Skin of body (tissue), 2 donors: ENCODE results near the gene ZNF280A. TPM values are rescaled to one million over a fixed set of nuclear protein-coding genes. Genes with fewer than 3 reads are reported as not detected.

Experiments
- DNase-seq: peaks from one replicate; lab custom pipeline; 2025; lab: John Stamatoyannopoulos, UW
- total RNA-seq: library from RNA; depleted of rRNA; stranded (reverse); fragments of >200 nt; gene quantifications from one replicate; pipeline ENCODE4 v1.2.3, GENCODE V29; 2014

ZNF280A gene, protein sequence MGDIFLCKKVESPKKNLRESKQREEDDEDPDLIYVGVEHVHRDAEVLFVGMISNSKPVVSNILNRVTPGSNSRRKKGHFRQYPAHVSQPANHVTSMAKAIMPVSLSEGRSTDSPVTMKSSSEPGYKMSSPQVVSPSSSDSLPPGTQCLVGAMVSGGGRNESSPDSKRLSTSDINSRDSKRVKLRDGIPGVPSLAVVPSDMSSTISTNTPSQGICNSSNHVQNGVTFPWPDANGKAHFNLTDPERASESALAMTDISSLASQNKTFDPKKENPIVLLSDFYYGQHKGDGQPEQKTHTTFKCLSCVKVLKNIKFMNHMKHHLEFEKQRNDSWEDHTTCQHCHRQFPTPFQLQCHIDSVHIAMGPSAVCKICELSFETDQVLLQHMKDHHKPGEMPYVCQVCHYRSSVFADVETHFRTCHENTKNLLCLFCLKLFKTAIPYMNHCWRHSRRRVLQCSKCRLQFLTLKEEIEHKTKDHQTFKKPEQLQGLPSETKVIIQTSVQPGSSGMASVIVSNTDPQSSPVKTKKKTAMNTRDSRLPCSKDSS
- total RNA-seq, result not detected

DNA sequence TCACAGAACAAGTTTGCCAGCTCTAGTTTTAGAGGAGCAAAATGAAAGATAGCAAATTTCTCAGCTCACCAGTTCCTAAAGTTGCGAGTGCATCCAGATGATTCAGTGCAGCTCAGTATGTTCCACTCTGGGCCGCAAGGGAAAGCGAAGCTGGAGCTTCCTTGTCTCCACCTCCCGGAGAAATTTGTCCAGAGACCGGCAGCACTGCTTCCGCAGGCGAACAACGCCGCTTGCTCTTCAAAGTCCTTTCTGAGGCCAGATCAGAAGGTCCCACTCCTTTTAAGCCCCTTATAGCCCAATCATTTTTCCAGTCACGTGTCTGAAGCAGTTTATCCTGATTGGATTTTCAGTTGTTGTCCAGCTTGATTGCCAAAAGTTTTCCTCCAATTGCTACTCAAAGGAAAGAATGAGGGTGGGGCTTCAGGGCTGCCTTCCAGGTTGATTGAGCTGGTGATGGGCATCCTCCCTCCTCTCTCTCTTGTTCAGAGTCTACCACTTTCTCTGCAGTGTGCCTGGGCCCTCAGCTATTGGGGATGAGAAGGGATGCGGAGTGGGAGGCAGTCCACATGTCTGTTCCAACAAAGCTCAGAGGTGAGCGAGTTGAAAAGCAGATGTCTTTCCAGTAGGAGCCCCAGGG is at the start of gene ZNF280A:
Gene ZNF280A (minus strand): TSS at position 251 of the 637 bp plus-strand sequence. CDS start 4,640 bp downstream, outside the sequence.
- no peak for DNase-seq

- no peak for DNase-seq
Observed at GRCh38 chr22:22569218-22569617, 49.1 kb upstream of the ZNF280A start.

GRCh38 chr22:22565981-22566380 is 45.9 kb upstream of the ZNF280A start:
- DNase-seq, result no peak

DNA sequence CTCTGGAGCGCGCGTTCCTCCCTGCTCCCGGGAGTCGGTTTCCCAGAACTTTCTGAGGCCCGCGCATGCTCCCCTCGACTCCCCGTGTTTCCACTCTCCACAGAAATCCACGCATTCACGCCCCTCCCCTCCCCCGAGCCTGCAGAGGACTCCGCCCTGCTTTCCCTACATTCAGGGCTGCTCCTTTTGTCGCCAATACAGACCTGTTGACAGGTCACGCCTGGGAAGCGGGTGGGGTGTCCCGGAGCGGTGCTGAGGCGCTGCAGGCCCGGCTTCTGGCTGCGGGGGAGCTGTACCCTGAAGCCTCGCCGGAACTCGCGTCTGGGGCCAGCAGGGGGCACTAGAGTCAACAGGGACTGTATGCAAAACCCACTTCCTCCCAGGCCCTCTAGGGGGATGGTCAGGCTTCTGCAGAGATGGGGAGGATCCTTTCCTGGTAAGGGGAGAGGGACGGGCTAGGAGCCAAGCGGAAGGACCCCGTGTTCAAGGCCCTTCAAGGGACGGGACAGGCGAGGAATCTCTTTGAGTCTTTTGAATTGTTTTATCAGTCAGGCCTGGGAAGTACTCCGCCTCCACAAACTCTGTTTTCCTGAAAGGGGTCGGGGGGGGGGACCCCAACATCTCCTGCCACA is 39.0 kb upstream of the ZNF280A start, which contains the start of gene PRAME:
Gene PRAME (minus strand): TSS at position 294 of the 632 bp plus-strand sequence. CDS start 2,433 bp downstream, outside the sequence.
- DNase-seq, result no peak

- no peak for DNase-seq
Observed at GRCh38 chr22:22558071-22558971, 38.3 kb upstream of the ZNF280A start.

DNA sequence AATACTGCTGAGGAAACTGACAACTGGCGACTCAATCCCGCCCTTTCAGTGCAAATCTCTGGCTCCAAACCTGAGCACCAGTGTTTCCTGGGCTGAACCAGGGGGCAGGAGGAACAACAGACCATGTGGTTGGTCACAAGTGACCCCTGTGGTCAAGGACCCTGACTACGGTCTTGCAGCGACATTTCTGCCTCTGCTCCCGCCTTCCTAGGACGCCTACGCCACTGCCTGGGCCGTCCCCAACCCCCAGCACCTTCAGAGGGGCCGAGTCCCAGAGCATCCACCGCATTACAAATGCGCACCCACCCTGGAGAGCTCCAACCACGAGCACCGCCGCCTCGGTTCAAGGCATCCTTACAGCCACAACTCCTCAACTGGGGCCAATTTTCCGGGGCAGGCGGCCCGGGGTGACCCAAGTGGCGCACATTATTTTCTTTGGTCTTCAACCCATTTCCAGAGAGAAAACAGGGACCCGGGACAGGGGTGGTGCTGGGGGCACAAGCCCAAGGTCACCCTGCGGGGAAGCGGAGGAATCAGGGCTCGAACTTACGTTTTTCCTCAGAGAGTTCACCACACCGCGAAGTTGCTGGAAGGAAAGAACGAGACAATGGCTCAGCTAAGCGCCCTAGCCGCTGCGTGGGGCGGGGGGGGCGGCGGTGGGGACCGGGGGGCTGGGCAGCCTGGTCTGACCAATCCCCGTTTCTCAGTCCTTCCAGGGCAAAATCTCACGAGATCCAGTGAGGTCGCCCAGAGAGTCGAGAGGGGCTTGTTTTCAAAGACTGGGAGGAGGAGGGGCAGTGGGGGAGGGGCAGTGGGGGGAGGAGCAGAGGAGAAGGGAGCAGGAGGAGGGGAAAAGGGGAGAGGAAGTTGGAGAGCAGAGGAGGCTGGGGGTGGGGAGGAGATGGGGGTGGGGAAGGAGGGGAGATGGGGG is 37.2 kb upstream of the ZNF280A start:
- DNase-seq, result no peak

DNA sequence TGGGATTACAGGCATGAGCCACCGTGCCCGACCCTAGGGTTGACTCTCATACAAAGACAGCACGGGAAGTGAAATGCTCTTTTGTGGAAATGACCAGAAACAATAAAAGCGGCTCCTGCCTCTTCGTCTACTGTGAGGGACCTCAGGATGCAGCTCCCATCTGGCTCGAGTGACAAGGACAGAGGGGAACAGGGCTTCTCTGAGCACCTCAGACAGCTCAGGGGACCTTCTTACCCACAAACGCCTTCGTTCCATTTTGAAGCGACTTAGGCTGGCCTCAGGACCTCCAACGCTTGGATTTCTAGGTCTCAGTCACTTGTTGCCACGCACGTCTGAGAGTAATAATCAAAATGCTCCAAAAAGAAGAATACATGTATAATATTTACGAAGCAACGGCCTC is 36.5 kb upstream of the ZNF280A start:
- no peak for DNase-seq

DNA sequence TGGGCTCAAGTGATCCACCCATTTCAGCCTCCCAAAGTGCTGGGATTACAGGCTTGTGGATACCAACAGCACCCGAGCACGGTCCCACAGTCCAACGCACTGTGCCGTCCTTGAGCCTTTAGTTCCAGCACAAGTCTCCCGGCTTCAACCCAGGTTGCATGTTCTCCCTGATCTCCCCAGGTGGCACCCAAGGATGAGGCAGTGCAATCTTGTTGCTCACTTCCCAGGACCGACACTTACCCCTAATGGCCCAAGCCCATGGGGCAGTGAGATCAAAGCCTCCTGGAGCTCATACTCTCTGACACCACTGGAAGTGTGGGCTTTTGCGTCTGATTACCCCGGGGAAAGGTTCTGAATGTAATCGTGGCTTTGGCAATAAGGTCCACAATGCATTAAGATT is 35.5 kb upstream of the ZNF280A start:
- DNase-seq, result no peak

DNA sequence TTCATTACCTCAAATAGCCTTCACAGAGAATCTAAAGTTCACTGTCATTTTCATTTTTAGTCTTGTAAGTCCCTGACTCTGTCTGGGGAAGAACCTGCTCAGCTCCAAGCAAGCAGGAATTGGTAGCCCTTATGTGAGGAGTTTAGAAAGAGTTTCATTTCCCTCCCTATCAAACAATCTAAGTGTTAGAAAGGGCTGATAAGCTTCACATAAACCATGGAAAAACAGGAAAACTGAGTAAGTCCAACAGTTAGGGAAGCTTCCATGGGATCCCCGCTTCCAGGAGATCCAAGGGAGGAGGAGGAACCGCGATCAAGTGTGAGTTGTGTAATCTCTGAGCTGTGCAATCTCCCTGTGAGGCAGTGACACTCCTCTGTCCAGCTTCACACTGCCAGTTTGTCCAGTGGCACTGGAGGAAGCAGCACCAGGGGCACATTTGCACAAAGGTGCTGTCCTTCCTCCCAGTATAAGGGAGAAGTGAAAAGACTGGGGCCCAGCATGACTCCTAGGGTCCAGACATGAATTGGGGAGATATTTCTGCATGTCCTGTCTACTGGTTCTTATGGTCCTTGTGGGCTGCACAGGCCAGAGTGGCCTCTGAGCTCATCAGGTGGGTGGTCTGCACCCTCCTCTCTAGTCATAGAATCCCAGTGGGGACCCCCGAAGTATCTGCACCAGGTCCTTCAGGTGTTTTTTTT is 34.7 kb upstream of the ZNF280A start:
- DNase-seq, result no peak

- DNase-seq, result no peak
Observed at GRCh38 chr22:22553735-22554586, 33.9 kb upstream of the ZNF280A start.

DNA sequence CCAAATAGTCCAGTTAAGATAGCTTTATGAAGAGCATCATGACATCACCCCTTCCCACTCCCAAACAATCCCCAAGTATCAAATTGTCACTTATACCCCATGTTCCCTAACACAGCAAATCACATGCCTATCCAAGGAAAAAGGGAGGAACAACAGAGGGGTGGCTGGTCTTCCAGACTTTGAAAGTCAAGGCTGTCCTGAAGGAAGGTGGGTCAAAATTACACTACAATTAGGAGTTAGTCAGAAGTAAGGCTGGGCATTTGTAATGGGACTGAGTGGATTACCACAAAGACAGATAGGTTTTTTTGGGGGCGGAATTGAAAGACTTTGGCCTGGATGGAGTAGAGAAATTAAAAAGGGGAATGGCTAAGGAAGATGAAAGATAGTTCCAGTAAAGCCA is 33.1 kb upstream of the ZNF280A start:
- no peak for DNase-seq

GRCh38 chr22:22552630-22553029 is 32.6 kb upstream of the ZNF280A start:
- no peak for DNase-seq

GRCh38 chr22:22550789-22551434 is 30.8 kb upstream of the ZNF280A start:
- DNase-seq, result no peak

GRCh38 chr22:22548910-22549309 is 28.8 kb upstream of the ZNF280A start:
- no peak for DNase-seq

DNA sequence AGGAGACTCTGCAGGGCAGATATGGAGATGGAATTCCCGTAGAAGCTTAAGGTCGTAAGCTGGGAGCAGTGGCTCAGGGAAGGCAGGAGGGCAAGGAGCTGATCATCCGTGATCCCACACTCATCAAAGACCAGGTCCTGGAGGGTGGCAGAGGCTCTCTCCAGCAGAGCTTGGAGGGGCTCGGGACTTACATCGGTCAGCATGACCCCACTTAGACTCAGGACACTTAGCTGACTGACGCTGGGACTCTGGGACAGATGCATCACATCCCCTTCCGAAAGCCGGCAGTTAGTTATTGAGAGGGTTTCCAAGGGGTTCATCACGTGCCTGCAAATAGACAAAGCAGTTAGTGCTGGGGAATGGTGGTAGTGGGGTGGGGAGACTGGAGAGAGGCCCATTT is 28.2 kb upstream of the ZNF280A start:
- DNase-seq, result no peak

DNA sequence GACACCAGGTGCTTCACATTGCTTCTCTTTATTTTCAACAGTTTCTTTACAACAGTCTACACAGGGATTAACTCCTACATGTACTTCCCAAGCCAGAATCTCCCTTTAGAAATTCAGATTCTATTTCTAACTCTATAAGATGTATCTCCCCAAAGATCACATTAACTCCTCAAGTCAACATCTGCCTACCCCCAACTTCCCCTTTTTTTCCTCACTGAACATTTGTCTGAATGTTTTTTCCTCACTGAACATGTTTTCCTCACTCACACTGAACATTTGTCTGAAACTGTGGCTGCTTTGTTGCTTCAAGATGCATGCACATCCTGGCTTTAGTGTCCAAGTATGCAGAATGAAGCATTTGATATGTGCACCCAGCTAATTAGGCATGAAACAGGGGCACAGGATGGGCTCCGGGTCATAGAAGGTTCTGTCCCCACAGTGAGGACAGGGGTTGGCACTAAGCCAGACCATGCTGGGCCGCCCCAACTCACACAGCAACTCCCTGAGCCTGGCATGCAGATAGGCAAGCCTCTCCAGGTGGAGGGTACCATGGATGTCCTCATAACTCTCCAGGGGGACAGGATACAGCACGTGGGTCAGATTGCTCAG is 27.7 kb upstream of the ZNF280A start:
- DNase-seq, result no peak

GRCh38 chr22:22547226-22547625 is 27.2 kb upstream of the ZNF280A start:
- no peak for DNase-seq
